ENCODE measurements around the gene MT3.

The MT3 gene

DNA sequence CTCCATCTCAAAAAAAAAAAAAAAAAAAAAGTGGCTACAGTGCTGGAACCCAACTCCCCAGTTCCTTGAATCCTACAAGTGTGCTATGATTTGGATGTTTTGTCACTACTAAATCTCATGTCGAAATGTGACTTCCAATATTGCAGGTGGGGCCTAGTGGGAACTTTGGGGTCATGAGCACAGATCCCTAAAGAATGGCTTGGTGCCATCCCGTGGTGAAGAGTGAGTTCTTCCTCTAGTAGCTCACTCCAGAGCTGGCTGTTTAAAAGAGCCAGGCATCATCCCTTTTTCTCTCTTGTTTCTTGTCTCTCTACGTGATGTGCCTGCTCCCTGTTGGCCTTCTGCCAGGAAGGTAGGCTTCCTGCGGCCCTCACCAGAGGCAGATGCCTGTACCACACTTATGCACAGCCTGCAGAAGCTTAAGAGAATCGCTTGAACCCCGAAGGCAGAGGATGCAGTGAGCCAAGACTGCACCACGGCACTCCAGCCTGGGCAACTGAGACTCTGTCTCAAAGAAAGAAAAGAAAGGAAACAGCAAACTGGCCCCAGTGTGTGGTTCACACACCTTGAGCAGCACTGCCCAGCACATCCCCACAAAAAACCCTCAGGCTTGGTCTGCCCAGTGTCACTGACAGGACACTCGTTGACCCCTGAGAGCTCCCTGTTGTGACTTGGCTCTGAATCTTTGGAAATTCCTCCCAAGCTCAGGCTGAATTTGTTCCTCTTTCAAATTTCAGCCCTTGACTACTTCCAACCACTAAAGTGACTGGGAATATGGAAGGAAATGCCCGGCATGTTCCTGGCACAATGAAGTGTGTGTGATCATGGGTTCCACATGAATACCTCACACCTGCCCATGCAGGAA, 39.4 kb downstream of the MT3 start:
- no peak for DNase-seq

DNA sequence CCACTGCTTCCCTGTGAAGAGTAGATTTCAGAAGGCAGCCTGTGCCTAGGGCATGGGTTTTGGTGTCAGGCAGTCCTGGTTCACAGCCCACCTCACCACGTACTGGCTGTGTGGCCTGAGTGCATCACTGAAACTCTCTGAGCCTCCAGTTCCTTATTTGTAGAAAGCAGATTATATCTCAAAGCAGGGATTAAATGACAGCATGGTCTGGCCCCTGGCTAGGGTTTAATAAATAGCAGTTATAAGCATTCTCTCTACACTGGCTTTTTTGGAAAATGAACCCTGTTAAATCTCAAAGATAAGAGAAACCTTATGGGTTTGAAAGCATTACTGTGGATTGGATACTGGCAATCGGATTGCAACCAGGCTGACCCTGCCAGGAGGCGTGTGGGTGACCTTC, 40.2 kb downstream of the MT3 start:
- no peak for DNase-seq

DNA sequence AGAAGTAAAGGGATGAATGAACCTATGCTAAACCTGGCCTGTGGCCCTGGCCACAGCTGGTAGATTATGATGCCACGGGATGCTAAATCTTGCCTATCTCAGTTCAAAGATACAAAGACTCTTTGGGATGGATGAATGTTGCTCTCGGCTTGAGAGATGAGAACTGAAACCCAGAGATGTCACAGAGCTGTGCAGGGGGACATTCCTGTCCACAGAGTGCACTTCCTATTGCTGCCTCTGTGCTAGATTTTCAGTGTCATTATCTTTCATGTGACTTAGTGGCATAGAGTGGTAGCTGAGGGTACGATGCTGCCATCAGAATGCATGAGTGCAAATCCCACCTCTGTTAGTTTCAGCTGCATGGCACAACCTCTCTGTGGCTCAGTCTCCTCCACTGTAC, 40.8 kb downstream of the MT3 start:
- no peak for DNase-seq

DNA sequence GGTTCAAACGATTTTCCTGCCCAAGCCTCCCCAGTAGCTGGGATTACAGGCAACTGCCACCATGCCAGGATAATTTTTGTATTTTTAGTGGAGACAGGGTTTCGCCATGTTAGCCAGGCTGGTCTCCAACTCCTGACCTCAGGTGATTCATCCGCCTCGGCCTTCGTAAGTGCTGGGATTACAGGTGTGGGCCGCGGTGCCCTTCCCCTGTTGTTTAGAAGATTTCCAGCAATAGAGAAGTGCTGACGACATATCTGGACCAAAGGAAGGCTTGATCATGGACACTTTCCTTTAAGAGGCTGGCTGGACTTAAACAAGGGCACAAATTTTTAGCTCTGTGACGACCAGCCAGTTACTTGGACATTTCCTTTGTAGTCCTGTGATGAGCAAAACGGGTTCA, 41.9 kb downstream of the MT3 start:
- no peak for DNase-seq

DNA sequence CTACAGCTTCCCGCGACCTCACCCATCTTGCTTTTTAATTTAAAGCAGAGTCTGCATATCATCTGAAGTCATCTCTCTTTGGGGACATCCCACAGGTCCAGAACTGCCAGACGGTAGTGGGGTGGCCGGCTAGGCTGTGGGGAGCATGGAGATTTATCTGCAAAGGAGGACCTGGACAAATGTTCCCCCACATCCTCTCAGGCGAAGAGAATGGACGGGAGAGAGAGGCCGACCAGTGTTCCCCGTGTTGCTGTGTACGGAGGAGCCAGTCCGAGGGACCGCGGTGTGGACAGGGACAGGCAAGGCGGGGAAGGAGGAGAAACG, 42.5 kb downstream of the MT3 start:
- DNase-seq = peak in 2 of 56 donors; percentile 50

DNA sequence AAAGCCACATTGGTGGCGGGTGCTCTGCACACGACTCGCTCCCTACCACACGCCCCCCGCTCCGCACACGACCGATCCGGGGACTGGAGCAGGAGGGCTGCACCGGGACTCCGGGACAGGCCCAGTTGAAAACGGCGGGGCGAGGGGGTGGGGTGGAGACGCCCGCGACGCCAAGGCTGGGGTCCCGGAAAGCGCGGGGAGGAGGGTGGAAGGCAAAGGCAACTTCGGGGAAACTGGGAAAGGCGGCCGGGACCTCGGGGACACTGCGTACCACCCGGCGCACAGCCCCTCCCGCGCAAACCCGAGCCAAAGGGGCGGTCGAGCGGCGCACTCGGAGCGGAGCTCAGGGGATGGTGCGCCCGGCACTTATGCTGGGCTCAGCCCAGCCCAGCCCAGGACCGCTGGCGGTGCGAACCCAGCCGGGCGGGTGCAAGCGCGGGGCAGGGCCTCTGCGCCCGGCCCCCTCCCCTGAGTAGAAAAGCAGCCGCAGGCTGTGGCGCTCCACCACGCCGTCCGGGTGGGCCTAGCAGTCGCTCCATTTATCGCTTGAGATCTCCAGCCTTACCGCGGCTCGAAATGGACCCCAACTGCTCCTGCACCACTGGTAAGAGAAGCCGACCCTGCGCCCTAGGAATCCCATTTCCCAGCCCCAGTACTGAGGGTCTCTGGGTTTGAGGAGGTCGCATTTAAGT, 43.0 kb downstream of the MT3 start, which contains the start of gene MT1M:
MT1M (plus strand) TSS at position 504 of the 692 bp plus-strand sequence; CDS start at position 577, 73 bp downstream.
- DNase-seq = peak in 38 of 56 donors; percentile 20 to 71 (median 41)

DNA sequence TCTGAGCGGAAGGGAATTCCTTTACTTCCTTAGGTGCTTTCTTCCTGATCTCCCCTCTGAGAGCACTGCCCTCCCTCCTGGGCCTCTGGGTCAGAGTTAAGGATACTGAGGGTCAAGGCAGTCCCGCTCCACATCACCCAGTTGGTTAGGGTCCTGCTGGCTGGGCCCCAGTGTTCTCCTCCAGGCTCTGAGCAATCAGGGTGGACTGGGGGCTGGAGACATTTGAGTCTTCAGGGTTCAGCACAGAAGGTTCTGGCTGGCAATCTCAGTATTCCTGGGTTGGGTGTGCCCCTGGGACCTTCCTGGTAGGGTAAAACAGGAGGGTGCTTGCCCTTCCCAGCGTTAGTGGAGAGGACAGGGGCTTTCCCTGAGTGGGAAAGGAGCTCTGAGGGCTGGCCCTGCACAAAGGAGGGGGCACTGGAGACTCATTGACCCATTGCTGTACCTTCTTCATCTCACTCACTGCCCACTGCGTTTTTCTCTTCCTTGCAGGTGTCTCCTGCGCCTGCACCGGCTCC, 43.6 kb downstream of the MT3 start:
- DNase-seq = no peak

DNA sequence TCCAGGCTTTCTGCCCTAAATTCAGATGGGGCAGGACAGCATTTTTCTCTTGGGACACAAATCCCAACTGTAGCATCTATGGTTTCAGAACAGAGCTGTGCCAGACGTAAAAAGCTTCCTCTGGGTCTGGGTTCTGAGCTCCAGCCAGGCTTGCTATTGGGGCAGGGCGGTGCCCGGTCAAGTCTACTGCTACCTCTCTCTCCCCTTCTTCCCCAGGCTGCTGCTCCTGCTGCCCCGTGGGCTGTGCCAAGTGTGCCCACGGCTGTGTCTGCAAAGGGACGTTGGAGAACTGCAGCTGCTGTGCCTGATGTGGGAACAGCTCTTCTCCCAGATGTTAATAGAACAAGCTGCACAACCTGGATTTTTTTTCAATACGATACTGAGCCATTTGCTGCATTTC, 44.2 kb downstream of the MT3 start:
- DNase-seq = no peak

DNA sequence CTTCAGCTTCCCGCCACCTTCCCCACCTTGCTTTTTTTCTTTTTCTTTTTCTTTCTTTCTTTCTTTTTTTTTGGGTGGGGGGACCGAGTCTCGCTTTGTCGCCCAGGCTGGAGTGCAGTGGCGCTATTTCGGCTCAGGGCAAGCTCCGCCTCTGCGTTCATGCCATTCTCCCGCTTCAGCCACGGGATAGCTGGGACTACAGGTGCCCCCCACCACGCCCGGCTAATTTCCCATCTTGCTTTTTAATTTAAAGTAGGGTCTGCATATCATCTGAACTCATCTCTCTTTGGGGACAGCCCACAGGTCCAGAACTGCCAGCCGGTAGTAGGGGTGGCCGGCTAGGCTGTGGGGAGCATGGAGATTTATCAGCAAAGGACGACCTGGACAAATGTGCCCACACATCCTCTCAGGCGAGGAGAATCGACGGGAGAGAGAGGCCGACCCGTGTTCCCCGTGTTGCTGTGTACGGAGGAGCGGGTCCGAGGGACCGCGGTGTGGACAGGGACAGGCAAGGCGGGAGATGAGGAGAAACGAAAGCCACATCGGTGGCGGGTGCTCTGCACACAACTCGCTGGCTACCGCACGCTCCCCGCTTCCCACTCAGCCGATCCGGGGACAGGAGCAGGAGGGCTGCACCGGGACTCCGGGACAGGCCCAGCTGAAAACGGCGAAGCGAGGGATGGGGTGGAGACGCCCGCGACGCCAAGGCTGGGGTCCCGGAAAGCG, 45.5 kb downstream of the MT3 start:
- no peak for DNase-seq

DNA sequence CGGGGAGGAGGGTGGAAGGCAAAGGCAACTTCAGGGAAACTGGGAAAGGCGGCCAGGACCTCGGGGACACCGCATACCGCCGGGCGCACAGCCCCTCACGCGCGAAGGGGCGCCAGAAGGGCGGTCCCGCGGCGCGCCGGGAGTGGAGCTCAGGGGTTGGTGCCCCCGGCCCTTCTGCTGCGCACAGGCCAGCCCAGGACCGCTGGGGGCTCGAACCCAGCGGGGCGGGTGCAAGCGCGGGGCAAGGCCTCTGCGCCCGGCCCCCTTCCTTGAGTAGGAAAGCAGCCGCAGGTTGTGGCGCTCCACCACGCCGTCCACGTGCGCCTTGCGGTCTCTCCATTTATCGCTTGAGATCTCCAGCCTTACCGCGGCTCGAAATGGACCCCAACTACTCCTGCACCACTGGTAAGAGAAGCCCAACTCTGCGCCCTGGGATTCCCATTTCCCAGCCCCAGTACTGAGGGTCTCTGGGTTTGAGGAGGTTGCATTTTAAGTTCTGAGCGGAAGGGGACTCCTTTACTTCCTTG, 46.2 kb downstream of the MT3 start:
- no peak for DNase-seq

DNA sequence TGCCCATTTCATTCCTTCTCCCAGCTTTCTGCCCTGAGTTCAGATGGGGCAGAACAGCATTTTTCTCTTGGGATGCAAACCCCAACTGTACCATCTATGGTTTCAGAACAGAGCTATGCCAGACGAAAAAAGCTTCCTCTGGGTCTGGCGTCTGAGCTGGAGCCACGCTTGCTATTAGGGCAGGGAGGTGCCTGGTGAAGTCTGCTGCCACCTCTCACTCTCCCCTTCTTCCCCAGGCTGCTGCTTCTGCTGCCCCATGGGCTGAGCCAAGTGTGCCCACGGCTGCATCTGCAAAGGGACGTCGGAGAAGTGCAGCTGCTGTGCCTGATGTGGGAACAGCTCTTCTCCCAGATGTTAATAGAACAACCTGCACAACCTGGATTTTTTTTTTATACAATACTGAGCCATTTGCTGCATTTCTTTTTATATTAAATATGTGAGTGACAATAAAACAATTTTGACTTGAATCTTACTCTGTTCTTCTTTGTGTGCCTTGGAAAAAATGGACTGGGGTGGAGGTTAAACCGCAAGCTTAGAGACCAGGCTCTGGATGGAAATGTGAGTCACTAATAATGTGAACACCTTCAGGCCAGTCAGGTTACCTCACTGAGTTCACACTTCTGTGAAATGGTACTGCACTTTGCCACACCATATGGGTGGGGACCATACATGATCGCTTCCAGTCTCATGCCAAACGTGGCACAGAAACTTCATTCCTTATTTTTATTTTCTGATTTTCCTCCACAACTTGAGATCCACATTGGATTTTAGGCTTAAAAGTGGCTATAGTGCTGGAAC, 47.5 kb downstream of the MT3 start:
- DNase-seq = no peak

DNA sequence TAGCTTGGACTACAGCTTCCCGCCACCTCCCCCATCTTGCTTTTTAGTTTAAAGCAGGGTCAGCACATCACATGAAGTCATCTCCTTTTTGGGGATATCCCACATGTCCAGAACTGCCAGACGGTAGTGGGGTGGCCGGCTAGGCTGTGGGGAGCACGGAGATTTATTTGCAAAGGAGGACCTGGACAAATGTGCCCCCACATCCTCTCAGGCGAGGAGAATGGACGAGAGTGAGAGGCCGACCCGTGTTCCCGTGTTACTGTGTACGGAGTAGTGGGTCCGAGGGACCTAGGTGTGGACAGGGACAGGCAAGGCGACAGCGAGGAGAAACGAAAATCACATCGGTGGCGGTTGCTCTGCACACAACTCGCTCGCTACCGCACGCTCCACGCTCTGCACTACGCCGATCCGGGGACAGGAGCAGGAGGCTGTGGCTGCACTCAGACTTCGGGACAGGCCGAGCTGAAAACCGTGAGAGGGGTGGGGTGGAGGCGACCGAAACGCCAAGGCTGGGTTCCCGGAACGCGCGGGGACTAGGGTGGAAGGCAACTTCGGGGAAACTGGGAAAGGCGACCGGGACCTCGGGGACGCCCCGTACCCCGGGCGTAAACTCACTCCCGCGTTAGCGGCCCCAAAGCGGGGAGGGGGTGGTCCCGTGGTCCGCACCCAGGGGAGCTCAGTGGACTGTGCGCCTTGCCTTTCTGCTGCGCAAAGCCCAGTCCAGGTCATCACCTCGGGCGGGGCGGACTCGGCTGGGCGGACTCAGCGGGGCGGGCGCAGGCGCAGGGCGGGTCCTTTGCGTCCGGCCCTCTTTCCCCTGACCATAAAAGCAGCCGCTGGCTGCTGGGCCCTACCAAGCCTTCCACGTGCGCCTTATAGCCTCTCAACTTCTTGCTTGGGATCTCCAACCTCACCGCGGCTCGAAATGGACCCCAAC, 48.8 kb downstream of the MT3 start, which contains the start of gene MT1A:
MT1A (plus strand) TSS at position 853 of the 937 bp plus-strand sequence; CDS start at position 926, 73 bp downstream.
- peak in 27 of 56 donors; percentile 6 to 65 (median 30) for DNase-seq

DNA sequence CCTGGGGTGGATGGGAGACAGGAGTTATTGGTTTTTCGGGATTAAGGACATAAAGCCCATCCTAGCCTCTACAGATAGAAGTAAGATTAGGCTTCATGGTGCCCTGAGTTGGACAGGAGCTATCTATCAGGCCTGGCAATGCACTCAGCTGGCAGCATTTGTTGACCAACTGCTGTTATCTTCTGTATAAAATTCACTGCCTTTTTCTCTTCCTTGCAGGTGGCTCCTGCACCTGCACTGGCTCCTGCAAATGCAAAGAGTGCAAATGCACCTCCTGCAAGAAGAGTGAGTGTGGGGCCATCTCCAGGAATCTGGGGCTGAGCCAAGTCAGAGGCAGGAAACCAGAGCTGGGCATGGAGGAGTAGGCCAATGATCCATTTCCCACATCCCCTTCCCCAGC, 49.7 kb downstream of the MT3 start:
- no peak for DNase-seq

DNA sequence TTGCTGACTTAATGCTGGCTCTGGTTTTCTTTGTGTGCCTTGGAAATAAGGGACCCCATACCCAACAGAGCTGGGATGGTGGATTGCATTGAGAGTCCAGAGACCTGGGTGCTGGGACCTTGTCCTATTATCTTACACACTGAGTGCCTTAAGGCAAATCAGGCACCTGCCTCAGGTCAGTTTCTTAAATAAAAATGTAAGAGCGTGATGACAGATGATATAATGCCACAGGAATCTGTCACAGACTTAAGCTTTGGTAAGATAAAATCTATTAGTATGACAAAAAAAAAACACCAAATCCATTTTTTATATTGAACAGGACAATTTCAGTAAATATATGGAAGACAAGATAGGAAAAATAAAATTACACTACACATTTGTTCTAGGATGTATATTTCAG, 50.7 kb downstream of the MT3 start:
- no peak for DNase-seq

Data from amygdala (tissue), 56 donors.